HEK293T (cell line): ENCODE results near the gene THSD4.

Source experiments
- BHLHE40 ChIP-seq: fragments of 450-650 bp; IDR thresholded peaks from 2 replicates; pipeline ENCODE4 v1.6.1; 2016; ENCODE audit warnings: mild to moderate bottlenecking, moderate library complexity, borderline replicate concordance
- ELF4 ChIP-seq: fragments of 450-650 bp; IDR thresholded peaks from 2 replicates; pipeline ENCODE4 v1.6.1; 2017; ENCODE audit warnings: antibody characterized with exemption
- FOXA1 ChIP-seq: fragments of 450-650 bp; IDR thresholded peaks from 2 replicates; pipeline ENCODE4 v1.6.1; 2016; ENCODE audit warnings: mild to moderate bottlenecking
- FOXK2 ChIP-seq: fragments of 450-650 bp; IDR thresholded peaks from 2 replicates; pipeline ENCODE4 v1.6.1; 2016; ENCODE audit warnings: mild to moderate bottlenecking
- FOXM1 ChIP-seq: fragments of 450-650 bp; IDR thresholded peaks from 2 replicates; pipeline ENCODE4 v1.6.1; 2017; ENCODE audit warnings: mild to moderate bottlenecking, borderline replicate concordance
- SP1 ChIP-seq: fragments of 450-650 bp; IDR thresholded peaks from 2 replicates; pipeline ENCODE4 v1.6.1; 2017

- TF ChIP-seq FOXA1 (no peak), FOXM1 (no peak), FOXK2 (no peak), ELF4 (no peak), SP1 (no peak), BHLHE40 (no peak)
Measured at GRCh38 chr15:71293723-71294122, 178.5 kb downstream of the THSD4 start.
